GM10248 (cell line): ENCODE results near the gene SPINK8.

Experiments
- CTCF ChIA-PET: fragments of 300-600 bp; sonication (Branson Sonifier 250); formaldehyde crosslinking; extraction: SDS; loops from one replicate; lab custom pipeline; 2021; ENCODE audit warnings: antibody characterized with exemption; lab: Yijun Ruan, JAX
- POLR2A ChIA-PET: fragments of 350-650 bp; sonication (Branson Sonifier 250); formaldehyde crosslinking; extraction: SDS; loops from one replicate; lab custom pipeline; 2020; ENCODE audit warnings: antibody characterized with exemption; lab: Yijun Ruan, JAX
- DNase-seq: peaks from one replicate; pipeline ENCODE4 v3.0.0; 2012; ENCODE audit errors: extremely low spot score
- CTCF ChIP-seq: IDR thresholded peaks from 2 replicates; pipeline ENCODE4 v1.5.1; 2012; ENCODE audit warnings: mild to moderate bottlenecking, low read depth; ENCODE audit errors: extremely low read depth, missing control alignments, control extremely low read depth

Gene SPINK8

DNA sequence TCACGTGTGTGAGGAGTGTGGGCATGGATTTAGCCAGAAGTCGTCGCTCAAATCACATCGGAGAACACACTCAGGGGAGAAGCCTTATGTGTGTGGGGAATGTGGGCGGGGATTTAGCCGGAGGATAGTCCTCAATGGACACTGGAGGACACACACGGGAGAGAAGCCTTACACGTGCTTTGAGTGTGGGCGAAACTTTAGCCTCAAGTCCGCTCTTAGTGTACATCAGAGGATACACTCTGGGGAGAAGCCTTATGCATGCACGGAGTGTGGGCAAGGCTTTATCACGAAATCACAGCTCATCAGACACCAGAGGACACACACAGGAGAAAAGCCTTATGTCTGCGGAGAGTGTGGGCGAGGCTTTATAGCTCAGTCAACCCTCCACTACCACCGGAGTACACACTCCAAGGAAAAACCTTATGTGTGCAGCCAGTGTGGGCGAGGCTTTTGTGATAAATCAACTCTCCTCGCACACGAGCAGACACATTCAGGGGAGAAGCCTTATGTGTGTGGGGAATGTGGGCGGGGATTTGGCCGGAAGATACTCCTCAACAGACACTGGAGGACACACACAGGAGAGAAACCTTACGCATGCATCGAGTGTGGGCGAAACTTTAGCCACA is 64.4 kb downstream of the SPINK8 start:
- no peak for DNase-seq
- POLR2A ChIA-PET: interaction anchor here (1.2 kb wide), 1 partner anchor 167 kb away, joined by 4 read pairs; no protein-coding TSS in a partner anchor
- CTCF ChIA-PET: interaction anchor here (0.9 to 14.0 kb wide), 10 partner anchors 15 to 288 kb away, joined by 3 to 308 read pairs (median 4); partner anchors contain the start of genes PFKFB4 and ZNF589
- TF ChIP-seq CTCF: no peak

GRCh38 chr3:48268381-48268935 is 65.0 kb downstream of the SPINK8 start:
- ChIA-PET POLR2A (interaction anchor here (0.5 to 1.2 kb wide), 3 partner anchors 63 to 366 kb away, joined by 3 to 6 read pairs (median 4); no protein-coding TSS in a partner anchor), CTCF (interaction anchor here (0.9 to 14.0 kb wide), 8 partner anchors 9 to 367 kb away, joined by 3 to 308 read pairs (median 7); partner anchors contain the start of genes SLC26A6 and ZNF589)
- no peak for DNase-seq
- no peak for TF ChIP-seq CTCF

DNA sequence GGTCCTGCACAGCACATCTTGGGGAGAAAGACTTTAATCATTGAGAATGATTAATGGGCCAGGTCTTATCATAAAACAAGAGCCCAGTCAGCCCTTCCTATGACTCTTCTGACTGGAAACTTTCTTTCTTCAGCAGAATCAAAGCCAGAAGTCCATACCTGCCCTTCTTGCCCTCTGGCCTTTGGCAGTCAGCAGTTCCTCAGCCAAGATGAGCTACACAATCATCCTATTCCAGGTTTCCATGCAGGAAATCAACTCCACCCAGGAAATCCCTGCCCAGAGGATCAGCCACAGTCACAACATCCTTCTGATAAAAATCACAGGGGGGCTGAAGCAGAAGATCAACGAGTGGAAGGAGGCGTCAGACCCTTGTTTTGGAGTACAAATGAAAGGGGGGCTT is 65.7 kb downstream of the SPINK8 start:
- ChIA-PET POLR2A (interaction anchor here (0.6 kb wide), 1 partner anchor 62 kb away, joined by 3 read pairs; no protein-coding TSS in a partner anchor), CTCF (interaction anchor here (0.9 to 14.0 kb wide), 8 partner anchors 10 to 367 kb away, joined by 3 to 308 read pairs (median 7); partner anchors contain the start of genes SLC26A6 and ZNF589)
- no peak for TF ChIP-seq CTCF
- no peak for DNase-seq

DNA sequence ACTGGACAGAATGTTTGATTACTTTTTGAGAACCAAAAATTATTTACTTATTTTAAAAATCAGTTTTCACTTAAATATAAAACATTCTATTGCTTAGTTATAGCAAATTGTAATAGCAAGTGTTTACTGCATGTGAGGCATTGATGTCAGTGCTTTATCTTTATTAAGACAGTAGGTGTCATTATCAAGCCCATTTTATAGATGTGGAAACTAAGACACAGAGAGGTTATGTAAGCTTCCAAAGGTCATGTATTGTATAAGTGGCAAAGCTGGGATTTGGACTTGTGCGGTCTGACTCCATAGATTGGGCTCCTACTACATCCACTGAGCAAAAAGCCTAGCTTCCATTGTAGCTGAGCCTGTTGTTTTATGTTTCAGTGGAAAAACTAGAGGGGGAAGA is 74.9 kb downstream of the SPINK8 start:
- POLR2A ChIA-PET: interaction anchor here (0.5 kb wide), 1 partner anchor 210 kb away, joined by 3 read pairs; no protein-coding TSS in a partner anchor
- CTCF ChIA-PET: interaction anchor here (1.4 to 1.7 kb wide), 3 partner anchors 15 to 178 kb away, joined by 5 to 8 read pairs (median 6); no protein-coding TSS in a partner anchor
- TF ChIP-seq CTCF: no peak
- DNase-seq: no peak
